A549 (cell line): ENCODE results near the gene PDCD6IP. TPM values are rescaled to one million over a fixed set of nuclear protein-coding genes. Genes with fewer than 3 reads are reported as not detected.

Source experiments
- ATAC-seq, 2 experiments: fragments of 200-7000 bp in 1 of 2; fragments of >200 bp in 1 of 2; cut with Nextera tagmentation in 1 of 2; cut with Tn5 transposase in 1 of 2; 3 replicates each; pipeline versions ENCODE4 v1.8.0 to v1.9.1; 2018 to 2020; ENCODE audit warnings: mild to moderate bottlenecking in 1 of 2, moderate library complexity in 1 of 2
- CTCF ChIA-PET: fragments of 300-600 bp; sonication (Branson Sonifier 250); formaldehyde crosslinking; extraction: SDS; loops from one replicate; lab custom pipeline; 2021; ENCODE audit warnings: antibody characterized with exemption, inconsistent platforms; lab: Yijun Ruan, JAX
- POLR2A ChIA-PET: fragments of 350-600 bp; formaldehyde crosslinking; extraction: SDS; loops from one replicate; lab custom pipeline; 2021; ENCODE audit warnings: antibody characterized with exemption, inconsistent platforms; lab: Yijun Ruan, JAX
- DNase-seq, 2 experiments: peaks; one replicate each; pipeline versions ENCODE4 v3.0.0 to v3.0.0-alpha.2; 2011 to 2016; ENCODE audit warnings: low read depth in 1 of 2, low spot score in 1 of 2
- FAIRE-seq: peaks from 2 replicates; lab custom pipeline; 2011; peaks lifted over from hg19 to GRCh38; lab: Jason Lieb, UNC
- H3K27ac ChIP-seq, 2 experiments: fragments of >200 bp; sonication (Bioruptor Twin); formaldehyde crosslinking; 3 replicates each; pipeline ENCODE4 v1.5.1; 2016 to 2017
- H3K4me1 ChIP-seq: fragments of >200 bp; sonication (Bioruptor Twin); formaldehyde crosslinking; 3 replicates; pipeline ENCODE4 v1.6.1; 2016
- H3K4me2 ChIP-seq: fragments of >200 bp; sonication (Bioruptor Twin); formaldehyde crosslinking; 3 replicates; pipeline ENCODE4 v1.6.1; 2016
- H3K4me3 ChIP-seq: fragments of >200 bp; sonication (Bioruptor Twin); formaldehyde crosslinking; 3 replicates; pipeline ENCODE4 v1.5.1; 2016
- H3K9me3 ChIP-seq: fragments of >200 bp; sonication (Bioruptor Twin); formaldehyde crosslinking; 3 replicates; pipeline ENCODE4 v1.6.1; 2016
- BCL3 ChIP-seq: fragments of >200 bp; sonication (Bioruptor Twin); formaldehyde crosslinking; IDR thresholded peaks from 3 replicates; pipeline ENCODE4 v1.6.1; 2016
- CBX8 ChIP-seq: fragments of 200-600 bp; sonication (generic); IDR thresholded peaks from 2 replicates; pipeline ENCODE4 v1.6.1; 2016
- HOXB13 ChIP-seq: fragments of 250-450 bp; sonication (Bioruptor Pico); IDR thresholded peaks from 2 replicates; pipeline ENCODE4 v1.5.0; 2020; ENCODE audit warnings: low read depth, mild to moderate bottlenecking, moderate library complexity
- HOXB5 ChIP-seq: fragments of 250-450 bp; sonication (Bioruptor Pico); IDR thresholded peaks from 2 replicates; pipeline ENCODE4 v1.5.0; 2020; ENCODE audit warnings: mild to moderate bottlenecking, moderate library complexity
- MAZ ChIP-seq: fragments of 150-350 bp; IDR thresholded peaks from 2 replicates; pipeline ENCODE4 v1.6.1; 2014; ENCODE audit warnings: antibody characterized with exemption, low read depth, low read length, borderline replicate concordance
- NFE2L2 ChIP-seq: fragments of 150-350 bp; conservative IDR thresholded peaks from 2 replicates; pipeline ENCODE4 v1.6.1; 2014; ENCODE audit warnings: low read length
- NR3C1 ChIP-seq: fragments of >200 bp; sonication (Bioruptor Twin); formaldehyde crosslinking; IDR thresholded peaks from 3 replicates; pipeline ENCODE4 v1.6.1; 2017
- PBX3 ChIP-seq: IDR thresholded peaks from 2 replicates; pipeline ENCODE4 v1.6.1; 2012
- POLR2AphosphoS2 ChIP-seq: conservative IDR thresholded peaks from 2 replicates; pipeline ENCODE4 v1.6.1; 2012; ENCODE audit warnings: low read length, improper control_type of control experiment, inconsistent platforms
- RAD21 ChIP-seq, 2 experiments: fragments of >200 bp in 1 of 2; sonication (Bioruptor Twin) in 1 of 2; formaldehyde crosslinking in 1 of 2; IDR thresholded peaks in 1 of 2; conservative IDR thresholded peaks in 1 of 2; 2 replicates in 1 of 2; 3 replicates in 1 of 2; pipeline ENCODE4 v1.6.1; 2012 to 2018; ENCODE audit warnings: inconsistent platforms in 1 of 2
- RNF2 ChIP-seq: fragments of 200-600 bp; sonication (generic); IDR thresholded peaks from 2 replicates; pipeline ENCODE4 v1.6.1; 2016; ENCODE audit warnings: low read depth, mild to moderate bottlenecking, antibody characterized with exemption, moderate library complexity, borderline replicate concordance
- SMC3 ChIP-seq: fragments of >200 bp; sonication (Bioruptor Twin); formaldehyde crosslinking; IDR thresholded peaks from 3 replicates; pipeline ENCODE4 v1.6.1; 2018; ENCODE audit warnings: inconsistent platforms
- TFCP2L1 ChIP-seq: fragments of 250-450 bp; sonication (Bioruptor Pico); IDR thresholded peaks from 2 replicates; pipeline ENCODE4 v1.5.0; 2021; ENCODE audit warnings: mild to moderate bottlenecking
- ZC3H11A ChIP-seq: fragments of 450-650 bp; IDR thresholded peaks from 2 replicates; pipeline ENCODE4 v1.6.1; 2014; ENCODE audit warnings: antibody characterized with exemption, mild to moderate bottlenecking
- WGBS: methylation state at CpG from one replicate; pipeline ENCODE4 v1.1.6; 2017; ENCODE audit errors: missing lambda C conversion rate; 5-methylcytosine and 5-hydroxymethylcytosine counted together
- polyA plus RNA-seq, 4 experiments: library from polyadenylated mRNA; depleted of rRNA in 3 of 4; stranded (reverse); fragments of >200 nt; fragmentation: RNase III in 1 of 4; extraction: RNeasy Plus Mini Kit Qiagen cat#74134 plus additional on column Dnase treatment in 1 of 4; gene quantifications; 2 replicates in 3 of 4; 3 replicates in 1 of 4; pipeline ENCODE4 v1.2.3, GENCODE V29; 2011 to 2017
- TF ChIP-seq, protein P1 (sequence below): fragments of >200 bp; sonication (Bioruptor Twin); formaldehyde crosslinking; IDR thresholded peaks from 3 replicates; pipeline ENCODE4 v1.5.1; 2016
- TF ChIP-seq, protein P2 (sequence below): fragments of >200 bp; sonication (Bioruptor Twin); formaldehyde crosslinking; IDR thresholded peaks from 2 replicates; pipeline ENCODE4 v1.6.1; 2016

Gene PDCD6IP
- polyA plus RNA-seq, 2 of the 4 experiments (the other 2 are of a cell fraction) = 145 to 221 TPM

DNA sequence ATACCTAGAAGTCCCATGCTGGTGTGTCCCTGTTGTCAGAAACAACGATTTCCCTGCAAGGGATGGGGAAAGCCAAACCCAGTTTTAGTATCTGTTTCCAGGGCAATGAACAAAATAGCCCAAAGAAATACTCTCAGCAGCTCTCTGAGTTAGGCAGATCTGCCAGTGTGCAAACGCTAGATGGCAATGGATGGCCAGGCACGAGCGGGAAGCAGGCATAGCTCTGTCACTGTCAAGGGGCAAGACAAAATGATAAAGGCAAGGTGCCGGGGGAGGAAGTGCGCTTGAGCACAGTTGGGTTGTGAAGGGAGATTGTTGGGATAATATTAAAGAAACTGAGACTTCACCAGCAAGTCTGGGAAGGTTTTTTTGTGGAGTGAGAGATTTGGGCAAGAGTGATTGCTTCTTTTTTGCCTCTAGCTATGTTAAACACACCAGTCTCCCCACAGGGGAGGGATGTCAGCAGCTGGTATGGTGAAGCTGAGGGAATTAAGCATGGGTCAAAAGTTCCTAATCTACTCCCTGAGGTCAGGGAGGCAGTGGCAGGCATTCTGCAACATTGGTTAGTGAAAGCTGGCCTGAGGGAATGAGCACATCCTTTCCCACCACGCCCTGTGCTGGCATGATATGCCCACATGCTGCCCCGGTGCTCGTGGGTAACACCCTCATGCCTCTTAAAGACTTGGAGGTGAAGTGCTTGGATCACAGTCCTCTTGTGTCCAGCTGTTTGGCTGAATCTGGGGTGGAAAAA lies 117.5 kb downstream of the PDCD6IP start:
- peak overlapping the region; percentile 52 for H3K4me2 ChIP-seq
- ATAC-seq (peak; percentile 86 to 94), DNase-seq (peak; percentile 46 to 69), FAIRE-seq (peak; percentile 76)
- CTCF ChIA-PET = interaction anchor here (0.6 to 6.4 kb wide), 18 partner anchors 14 to 1976 kb away, joined by 3 to 46 read pairs (median 4); no protein-coding TSS in a partner anchor
- no peaks in the 10 kb centered on the region for H3K9me3 ChIP-seq
- POLR2A ChIA-PET = no interaction called here
- peaks cover 17% of the 10 kb centered on the region for H3K4me1 ChIP-seq
- no peak overlapping the region for H3K27ac ChIP-seq
- TF ChIP-seq, protein P1, sequence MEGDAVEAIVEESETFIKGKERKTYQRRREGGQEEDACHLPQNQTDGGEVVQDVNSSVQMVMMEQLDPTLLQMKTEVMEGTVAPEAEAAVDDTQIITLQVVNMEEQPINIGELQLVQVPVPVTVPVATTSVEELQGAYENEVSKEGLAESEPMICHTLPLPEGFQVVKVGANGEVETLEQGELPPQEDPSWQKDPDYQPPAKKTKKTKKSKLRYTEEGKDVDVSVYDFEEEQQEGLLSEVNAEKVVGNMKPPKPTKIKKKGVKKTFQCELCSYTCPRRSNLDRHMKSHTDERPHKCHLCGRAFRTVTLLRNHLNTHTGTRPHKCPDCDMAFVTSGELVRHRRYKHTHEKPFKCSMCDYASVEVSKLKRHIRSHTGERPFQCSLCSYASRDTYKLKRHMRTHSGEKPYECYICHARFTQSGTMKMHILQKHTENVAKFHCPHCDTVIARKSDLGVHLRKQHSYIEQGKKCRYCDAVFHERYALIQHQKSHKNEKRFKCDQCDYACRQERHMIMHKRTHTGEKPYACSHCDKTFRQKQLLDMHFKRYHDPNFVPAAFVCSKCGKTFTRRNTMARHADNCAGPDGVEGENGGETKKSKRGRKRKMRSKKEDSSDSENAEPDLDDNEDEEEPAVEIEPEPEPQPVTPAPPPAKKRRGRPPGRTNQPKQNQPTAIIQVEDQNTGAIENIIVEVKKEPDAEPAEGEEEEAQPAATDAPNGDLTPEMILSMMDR = peak; percentile 57
- no peak for TF ChIP-seq CBX8
- TF ChIP-seq SMC3 = peak; percentile 69
- TF ChIP-seq RNF2 = no peak
- peak; percentile 81 to 92 for TF ChIP-seq RAD21 (conservative IDR thresholded peaks at IDR 0.05 in 1 of 2, IDR thresholded peaks at IDR 0.05 in 1 of 2)
- no peak for TF ChIP-seq MAZ
- TF ChIP-seq HOXB13 = no peak
- TF ChIP-seq NFE2L2 = no peak
- TF ChIP-seq TFCP2L1 (CRISPR knock-in tag) = no peak
- TF ChIP-seq HOXB5 (CRISPR knock-in tag) = no peak
- TF ChIP-seq, protein P2, sequence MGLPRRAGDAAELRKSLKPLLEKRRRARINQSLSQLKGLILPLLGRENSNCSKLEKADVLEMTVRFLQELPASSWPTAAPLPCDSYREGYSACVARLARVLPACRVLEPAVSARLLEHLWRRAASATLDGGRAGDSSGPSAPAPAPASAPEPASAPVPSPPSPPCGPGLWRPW = no peak
- no peak for TF ChIP-seq POLR2AphosphoS2
- TF ChIP-seq ZC3H11A = no peak
- no peak for TF ChIP-seq BCL3
- H3K4me3 ChIP-seq = no peak overlapping the region
- WGBS = 25% methylated on average over 9 of the region's 9 CpGs

GRCh38 chr3:33918126-33918756 lies 119.8 kb downstream of the PDCD6IP start:
- ChIA-PET POLR2A (no interaction called here), CTCF (interaction anchor here (3.1 to 6.4 kb wide), 2 partner anchors 62 to 767 kb away, joined by 11 to 46 read pairs; no protein-coding TSS in a partner anchor)
- DNase-seq (no peak), FAIRE-seq (no peak), ATAC-seq (no peak)
- Histone ChIP-seq H3K4me1 (peaks cover 9% of the 10 kb centered on the region), H3K4me2 (no peak overlapping the region), H3K27ac (no peak overlapping the region), H3K4me3 (no peak overlapping the region), H3K9me3 (no peaks in the 10 kb centered on the region)
- TF ChIP-seq NR3C1 (no peak), PBX3 (no peak)
- 96% methylated on average over 4 of the region's 4 CpGs for WGBS

Other genes with a start within 250 kb of the PDCD6IP start
- gene CLASP2, start 80.4 kb upstream of the PDCD6IP start, polyA plus RNA-seq (2011; rRNA removed) = 57.0 and 66.5 TPM in 2 replicates
- gene CLASP2, start 80.4 kb upstream of the PDCD6IP start, polyA plus RNA-seq (2017; fragmentation: RNase III; extraction: RNeasy Plus Mini Kit Qiagen cat#74134 plus additional on column Dnase treatment) = 18.1 to 21.3 TPM (median 18.9 TPM) in 3 replicates